Kidney (tissue), 14 donors: ENCODE measurements around the gene RAB3IP. TPM values are rescaled to one million over a fixed set of nuclear protein-coding genes. Genes with fewer than 3 reads are reported as not detected.

ENCODE experiments used
- DNase-seq, 5 donors: peaks; one replicate each; pipeline ENCODE4 v3.0.0-alpha.2; 2013 to 2020
- FAIRE-seq: peaks from 2 replicates; lab custom pipeline; 2012; peaks lifted over from hg19 to GRCh38; lab: Jason Lieb, UNC
- H3K27ac ChIP-seq, 2 donors: one replicate each; pipeline ENCODE4 v1.7.0; 2013; ENCODE audit warnings: low read depth in 2 of 2, low read length in 2 of 2, inconsistent platforms in 1 of 2
- H3K27me3 ChIP-seq: one replicate; pipeline ENCODE4 v1.7.1; 2013; ENCODE audit warnings: low read length, inconsistent platforms; ENCODE audit not compliant: control insufficient read depth, insufficient read depth
- H3K36me3 ChIP-seq, 3 donors: one replicate each; pipeline versions ENCODE4 v1.7.0 to v1.7.1; 2013; ENCODE audit warnings: low read length in 3 of 3, control low read depth in 1 of 3, inconsistent platforms in 1 of 3; ENCODE audit not compliant: insufficient read depth in 3 of 3, control insufficient read depth in 2 of 3
- H3K4me1 ChIP-seq, 3 donors: one replicate each; pipeline versions ENCODE4 v1.7.0 to v1.7.1; 2013; ENCODE audit warnings: low read length in 3 of 3, inconsistent platforms in 1 of 3, low read depth in 1 of 3; ENCODE audit not compliant: control insufficient read depth in 2 of 3, insufficient read depth in 2 of 3
- H3K4me3 ChIP-seq, 3 donors: one replicate each; pipeline versions ENCODE4 v1.7.0 to v1.8.1; 2013; ENCODE audit warnings: low read length in 3 of 3, control low read depth in 1 of 3, inconsistent platforms in 1 of 3
- H3K9ac ChIP-seq, 3 donors: one replicate each; pipeline versions ENCODE4 v1.7.0 to v1.7.1; 2013; ENCODE audit warnings: low read length in 3 of 3, control low read depth in 1 of 3, inconsistent platforms in 1 of 3
- H3K9me3 ChIP-seq, 3 donors: one replicate each; pipeline versions ENCODE4 v1.7.0 to v1.7.1; 2013; ENCODE audit warnings: low read length in 3 of 3, control low read depth in 1 of 3, inconsistent platforms in 1 of 3; ENCODE audit not compliant: control insufficient read depth in 2 of 3, insufficient read depth in 1 of 3
- CTCF ChIP-seq: IDR thresholded peaks from 3 replicates; pipeline ENCODE4 v1.5.1; 2012; ENCODE audit warnings: mild to moderate bottlenecking, moderate library complexity, borderline replicate concordance; ENCODE audit not compliant: insufficient read depth; ENCODE audit errors: extremely low read depth
- intact Hi-C: fragments of 100-400 bp; cut with DNase I; formaldehyde crosslinking; loops from one replicate; pipeline ENCODE4 v1.11.1; 2022
- polyA plus RNA-seq: library from polyadenylated mRNA; stranded (reverse); fragments of 350-450 nt; fragmentation: Illumina TruSeq; extraction: RNeasy Lipid Tissue Mini Kit (QIAGEN cat#74804); gene quantifications from one replicate; pipeline ENCODE4 v1.2.3, GENCODE V29; 2014; ENCODE audit warnings: low read depth, low replicate concordance; ENCODE audit not compliant: insufficient read depth
- total RNA-seq: library from RNA; stranded (reverse); fragmentation: NEBNext Ultra II Directional; extraction: Animal tissue kit (Norgen Biotek cat#: 25700); gene quantifications from one replicate; pipeline ENCODE4 v1.2.1, GENCODE V29; 2021
- donor health status: control.
- donor health status: control.
- donor health status: control.
- donor health status: control.
- donor health status: control.
- donor health status: DM: yes; HTN: yes; CAD: no.
- donor health status: Normal renal cell carcinoma (clear cell type).

The RAB3IP gene
- total and polyA plus RNA-seq, 2 donors from 2014 or later: 58.4 to 73.6 TPM

GRCh38 chr12:69720750-69721149 lies 17.9 kb upstream of the RAB3IP start:
- Histone ChIP-seq H3K4me3 (no peak overlapping the region), H3K27ac (no peak overlapping the region), H3K36me3 (no peaks in the 10 kb centered on the region), H3K9ac (no peak overlapping the region), H3K4me1 (no peaks in the 10 kb centered on the region), H3K27me3 (no peaks in the 10 kb centered on the region), H3K9me3 (no peaks in the 10 kb centered on the region)
- intact Hi-C loops: no loop called here
- DNase-seq (no peak), FAIRE-seq (no peak)
- TF ChIP-seq CTCF: no peak

GRCh38 chr12:69726922-69727321 lies 11.7 kb upstream of the RAB3IP start:
- Histone ChIP-seq H3K9ac (no peak overlapping the region), H3K27ac (no peak overlapping the region), H3K4me1 (no peaks in the 10 kb centered on the region), H3K4me3 (no peak overlapping the region), H3K9me3 (no peaks in the 10 kb centered on the region), H3K36me3 (no peaks in the 10 kb centered on the region), H3K27me3 (no peaks in the 10 kb centered on the region)
- TF ChIP-seq CTCF: no peak
- intact Hi-C loops: no loop called here
- DNase-seq (no peak), FAIRE-seq (no peak)

- H3K4me3 ChIP-seq: no peak overlapping the region
- H3K9me3 ChIP-seq: no peaks in the 10 kb centered on the region
- no peaks in the 10 kb centered on the region for H3K27me3 ChIP-seq
- no peak for DNase-seq
- TF ChIP-seq CTCF: no peak
- H3K4me1 ChIP-seq: no peaks in the 10 kb centered on the region
- H3K27ac ChIP-seq: no peak overlapping the region
- H3K9ac ChIP-seq: no peak overlapping the region
- no peaks in the 10 kb centered on the region for H3K36me3 ChIP-seq
- intact Hi-C loops: no loop called here
- FAIRE-seq: no peak
Observed at GRCh38 chr12:69732088-69732487, 6.6 kb upstream of the RAB3IP start.

- DNase-seq: no peak
- intact Hi-C loops: no loop called here
- no peak for FAIRE-seq
Observed at GRCh38 chr12:69733638-69734037, 5.0 kb upstream of the RAB3IP start.

More at GRCh38 chr12:69733638-69734037, 5.0 kb upstream of the RAB3IP start:
- Histone ChIP-seq H3K9me3 (no peaks in the 10 kb centered on the region), H3K27ac (no peak overlapping the region), H3K4me3 (no peak overlapping the region), H3K27me3 (no peaks in the 10 kb centered on the region), H3K9ac (no peak overlapping the region), H3K4me1 (no peaks in the 10 kb centered on the region), H3K36me3 (no peaks in the 10 kb centered on the region)
- TF ChIP-seq CTCF: no peak
